GM21576 (cell line): Measurements from ENCODE around the gene LY9.

ENCODE experiments used
- ATAC-seq: cut with Tn5 transposase; IDR thresholded peaks from one replicate; pipeline ENCODE4 v1.9.1; 2021; ENCODE audit warnings: mild to moderate bottlenecking, moderate library complexity; ENCODE audit not compliant: unreplicated experiment

The LY9 gene

GRCh38 chr1:160834945-160835565, 39.1 kb downstream of the LY9 start:
- ATAC-seq, result no peak

- no peak for ATAC-seq
These were observed 39.8 kb downstream of the LY9 start for GRCh38 chr1:160835751-160836150.

GRCh38 chr1:160836561-160836960, 40.6 kb downstream of the LY9 start:
- no peak for ATAC-seq

GRCh38 chr1:160836981-160837557, 41.1 kb downstream of the LY9 start:
- ATAC-seq, result no peak

- ATAC-seq, result peak; percentile 82
These were observed 41.7 kb downstream of the LY9 start for GRCh38 chr1:160837558-160838205.

- ATAC-seq, result no peak
These were observed 42.9 kb downstream of the LY9 start for GRCh38 chr1:160838888-160839287.

GRCh38 chr1:160839746-160840145, 43.8 kb downstream of the LY9 start:
- ATAC-seq, result no peak

GRCh38 chr1:160841079-160841478, 45.1 kb downstream of the LY9 start:
- no peak for ATAC-seq

GRCh38 chr1:160844447-160845232, 48.7 kb downstream of the LY9 start:
- ATAC-seq, result no peak

GRCh38 chr1:160846281-160846680, 50.3 kb downstream of the LY9 start:
- ATAC-seq, result no peak

GRCh38 chr1:160850541-160850940, 54.6 kb downstream of the LY9 start:
- no peak for ATAC-seq

GRCh38 chr1:160850993-160851392, 55.0 kb downstream of the LY9 start:
- no peak for ATAC-seq

- ATAC-seq, result no peak
These were observed 57.0 kb downstream of the LY9 start for GRCh38 chr1:160853014-160853413.

- no peak for ATAC-seq
These were observed 57.8 kb downstream of the LY9 start for GRCh38 chr1:160853754-160854153.

- no peak for ATAC-seq
These were observed 59.4 kb downstream of the LY9 start for GRCh38 chr1:160855181-160855981.

GRCh38 chr1:160858097-160858496, 62.1 kb downstream of the LY9 start:
- no peak for ATAC-seq

- no peak for ATAC-seq
These were observed 62.5 kb downstream of the LY9 start for GRCh38 chr1:160858507-160858906.

- no peak for ATAC-seq
These were observed 63.2 kb downstream of the LY9 start for GRCh38 chr1:160859166-160859565.

GRCh38 chr1:160860840-160861505, 65.0 kb downstream of the LY9 start:
- no peak for ATAC-seq
